ENCODE data around the gene AKAP9.
"Not testable (repeated sequence)": the region's sequence is repeated elsewhere in the genome, so short reads cannot be mapped to it uniquely, and the experiment has no call there.

Gene AKAP9

GRCh38 chr7:91957823-91958222 lies 17.2 kb downstream of the AKAP9 start:
- H3K4me3 Mint-ChIP-seq, result no peak overlapping the region
- H3K27me3 Mint-ChIP-seq, result no peaks in the 10 kb centered on the region
- no peaks in the 10 kb centered on the region for H3K4me1 Mint-ChIP-seq
- no peaks in the 10 kb centered on the region for H3K36me3 Mint-ChIP-seq
- no peak overlapping the region for H3K27ac Mint-ChIP-seq
- no peak for DNase-seq
- CTCF ChIA-PET, result no interaction called here
- no peaks in the 10 kb centered on the region for H3K9me3 Mint-ChIP-seq

GRCh38 chr7:91959023-91959422 lies 18.4 kb downstream of the AKAP9 start:
- Mint-ChIP-seq H3K27ac (no peak overlapping the region), H3K4me3 (no peak overlapping the region), H3K4me1 (no peaks in the 10 kb centered on the region), H3K27me3 (no peaks in the 10 kb centered on the region), H3K36me3 (no peaks in the 10 kb centered on the region), H3K9me3 (no peaks in the 10 kb centered on the region)
- CTCF ChIA-PET, result interaction anchor here (0.8 kb wide), 1 partner anchor 29 kb away, joined by 3 read pairs; no protein-coding TSS in a partner anchor
- DNase-seq, result no peak

- H3K27me3 Mint-ChIP-seq, result no peaks in the 10 kb centered on the region
- CTCF ChIA-PET, result no interaction called here
- H3K36me3 Mint-ChIP-seq, result peaks cover 3% of the 10 kb centered on the region
- H3K9me3 Mint-ChIP-seq, result peaks cover 2% of the 10 kb centered on the region
- DNase-seq, result no peak
- no peak overlapping the region for H3K27ac Mint-ChIP-seq
- H3K4me3 Mint-ChIP-seq, result no peak overlapping the region
- H3K4me1 Mint-ChIP-seq, result no peaks in the 10 kb centered on the region
Measured at GRCh38 chr7:91961816-91962215, 21.2 kb downstream of the AKAP9 start.

GRCh38 chr7:91962419-91962818 lies 21.8 kb downstream of the AKAP9 start:
- Mint-ChIP-seq H3K4me3 (no peak overlapping the region), H3K9me3 (peaks cover 2% of the 10 kb centered on the region), H3K27ac (no peak overlapping the region), H3K4me1 (no peaks in the 10 kb centered on the region), H3K27me3 (no peaks in the 10 kb centered on the region), H3K36me3 (peaks cover 5% of the 10 kb centered on the region)
- CTCF ChIA-PET, result no interaction called here
- no peak for DNase-seq

GRCh38 chr7:91967513-91967912 lies 26.9 kb downstream of the AKAP9 start:
- DNase-seq, H3K9me3 Mint-ChIP-seq, H3K4me1 Mint-ChIP-seq, H3K27ac Mint-ChIP-seq, H3K4me3 Mint-ChIP-seq, H3K27me3 Mint-ChIP-seq, CTCF ChIA-PET: not testable (repeated sequence)
- peaks cover 11% of the 10 kb centered on the region for H3K36me3 Mint-ChIP-seq

- peaks cover 17% of the 10 kb centered on the region for H3K36me3 Mint-ChIP-seq
- CTCF ChIA-PET, result no interaction called here
- H3K4me3 Mint-ChIP-seq, result no peak overlapping the region
- DNase-seq, result no peak
- H3K9me3 Mint-ChIP-seq, result no peaks in the 10 kb centered on the region
- no peaks in the 10 kb centered on the region for H3K4me1 Mint-ChIP-seq
- no peak overlapping the region for H3K27ac Mint-ChIP-seq
- H3K27me3 Mint-ChIP-seq, result no peaks in the 10 kb centered on the region
Measured at GRCh38 chr7:91973639-91974038, 33.0 kb downstream of the AKAP9 start.

GRCh38 chr7:91974066-91974465 lies 33.4 kb downstream of the AKAP9 start:
- no peaks in the 10 kb centered on the region for H3K9me3 Mint-ChIP-seq
- H3K4me1 Mint-ChIP-seq, result no peaks in the 10 kb centered on the region
- no peaks in the 10 kb centered on the region for H3K27me3 Mint-ChIP-seq
- DNase-seq, result no peak
- H3K27ac Mint-ChIP-seq, result no peak overlapping the region
- H3K36me3 Mint-ChIP-seq, result peaks cover 19% of the 10 kb centered on the region
- no peak overlapping the region for H3K4me3 Mint-ChIP-seq
- CTCF ChIA-PET, result no interaction called here

- no peaks in the 10 kb centered on the region for H3K9me3 Mint-ChIP-seq
- H3K36me3 Mint-ChIP-seq, result peaks cover 22% of the 10 kb centered on the region
- no peaks in the 10 kb centered on the region for H3K27me3 Mint-ChIP-seq
- no peak overlapping the region for H3K27ac Mint-ChIP-seq
- CTCF ChIA-PET, result no interaction called here
- H3K4me3 Mint-ChIP-seq, result no peak overlapping the region
- DNase-seq, result no peak
- no peaks in the 10 kb centered on the region for H3K4me1 Mint-ChIP-seq
Measured at GRCh38 chr7:91976743-91977142, 36.1 kb downstream of the AKAP9 start.

GRCh38 chr7:91979590-91979989 lies 38.9 kb downstream of the AKAP9 start:
- H3K9me3 Mint-ChIP-seq, result peaks cover 8% of the 10 kb centered on the region
- H3K4me3 Mint-ChIP-seq, result no peak overlapping the region
- peaks cover 36% of the 10 kb centered on the region for H3K36me3 Mint-ChIP-seq
- H3K4me1 Mint-ChIP-seq, result peaks cover 8% of the 10 kb centered on the region
- no peak overlapping the region for H3K27ac Mint-ChIP-seq
- no peak for DNase-seq
- CTCF ChIA-PET, result no interaction called here
- no peaks in the 10 kb centered on the region for H3K27me3 Mint-ChIP-seq

- CTCF ChIA-PET, DNase-seq, H3K4me1 Mint-ChIP-seq, H3K27me3 Mint-ChIP-seq, H3K9me3 Mint-ChIP-seq, H3K4me3 Mint-ChIP-seq, H3K27ac Mint-ChIP-seq: not testable (repeated sequence)
- peaks cover 36% of the 10 kb centered on the region for H3K36me3 Mint-ChIP-seq
Measured at GRCh38 chr7:91982352-91982751, 41.7 kb downstream of the AKAP9 start.

GRCh38 chr7:91988213-91988612 lies 47.6 kb downstream of the AKAP9 start:
- Mint-ChIP-seq H3K9me3 (peaks cover 2% of the 10 kb centered on the region), H3K4me3 (no peak overlapping the region), H3K4me1 (peaks cover 11% of the 10 kb centered on the region), H3K27me3 (no peaks in the 10 kb centered on the region), H3K36me3 (peaks cover 19% of the 10 kb centered on the region), H3K27ac (no peak overlapping the region)
- DNase-seq, result no peak
- CTCF ChIA-PET, result no interaction called here

- peaks cover 20% of the 10 kb centered on the region for H3K36me3 Mint-ChIP-seq
- H3K4me3 Mint-ChIP-seq, result no peak overlapping the region
- peaks cover 3% of the 10 kb centered on the region for H3K4me1 Mint-ChIP-seq
- no peaks in the 10 kb centered on the region for H3K9me3 Mint-ChIP-seq
- no peak for DNase-seq
- CTCF ChIA-PET, result no interaction called here
- H3K27me3 Mint-ChIP-seq, result no peaks in the 10 kb centered on the region
- H3K27ac Mint-ChIP-seq, result peak overlapping the region; percentile 24
Measured at GRCh38 chr7:91993976-91994375, 53.3 kb downstream of the AKAP9 start.

- H3K4me1 Mint-ChIP-seq, result peaks cover 3% of the 10 kb centered on the region
- no peaks in the 10 kb centered on the region for H3K9me3 Mint-ChIP-seq
- H3K27ac Mint-ChIP-seq, result no peak overlapping the region
- H3K36me3 Mint-ChIP-seq, result peaks cover 20% of the 10 kb centered on the region
- CTCF ChIA-PET, result interaction anchor here (0.8 kb wide), 1 partner anchor 165 kb away, joined by 4 read pairs; no protein-coding TSS in a partner anchor
- no peak for DNase-seq
- no peaks in the 10 kb centered on the region for H3K27me3 Mint-ChIP-seq
- no peak overlapping the region for H3K4me3 Mint-ChIP-seq
Measured at GRCh38 chr7:91995391-91996105, 54.9 kb downstream of the AKAP9 start.

- CTCF ChIA-PET, result no interaction called here
- Mint-ChIP-seq H3K4me1 (no peaks in the 10 kb centered on the region), H3K9me3 (no peaks in the 10 kb centered on the region), H3K4me3 (no peak overlapping the region), H3K27me3 (no peaks in the 10 kb centered on the region), H3K27ac (no peak overlapping the region), H3K36me3 (peaks cover 31% of the 10 kb centered on the region)
- no peak for DNase-seq
Measured at GRCh38 chr7:91999631-92000565, 59.2 kb downstream of the AKAP9 start.

- peaks cover 40% of the 10 kb centered on the region for H3K36me3 Mint-ChIP-seq
- no peak overlapping the region for H3K27ac Mint-ChIP-seq
- no peaks in the 10 kb centered on the region for H3K9me3 Mint-ChIP-seq
- no peak overlapping the region for H3K4me3 Mint-ChIP-seq
- H3K27me3 Mint-ChIP-seq, result no peaks in the 10 kb centered on the region
- CTCF ChIA-PET, result no interaction called here
- no peaks in the 10 kb centered on the region for H3K4me1 Mint-ChIP-seq
- no peak for DNase-seq
Measured at GRCh38 chr7:92002720-92003119, 62.1 kb downstream of the AKAP9 start.
